ENCODE data around the gene CHPF.

Gene CHPF

GRCh38 chr2:219557320-219557719 is 13.7 kb upstream of the CHPF start:
- H3K4me3 ChIP-seq (ENCODE audit: low read depth, low read length): no peak overlapping the region
- DNase-seq (ENCODE audit: low read depth, low spot score): no peak
- TF ChIP-seq CTCF (IDR thresholded peaks at IDR 0.05; ENCODE audit: low read depth, low read length): no peak
- in situ Hi-C loops (cut with HindIII; ENCODE audit: low sequenced_read_pairs): no loop called here

GRCh38 chr2:219556413-219556812 is 12.8 kb upstream of the CHPF start:
- TF ChIP-seq CTCF (IDR thresholded peaks at IDR 0.05; ENCODE audit: low read depth, low read length): no peak
- no peak overlapping the region for H3K4me3 ChIP-seq (ENCODE audit: low read depth, low read length)
- in situ Hi-C loops (cut with HindIII; ENCODE audit: low sequenced_read_pairs): no loop called here
- DNase-seq (ENCODE audit: low read depth, low spot score): no peak

GRCh38 chr2:219555956-219556355 is 12.3 kb upstream of the CHPF start:
- H3K4me3 ChIP-seq (ENCODE audit: low read depth, low read length): no peak overlapping the region
- no peak for TF ChIP-seq CTCF (IDR thresholded peaks at IDR 0.05; ENCODE audit: low read depth, low read length)
- no peak for DNase-seq (ENCODE audit: low read depth, low spot score)
- in situ Hi-C loops (cut with HindIII; ENCODE audit: low sequenced_read_pairs): no loop called here

- DNase-seq (ENCODE audit: low read depth, low spot score): no peak
- in situ Hi-C loops (cut with HindIII; ENCODE audit: low sequenced_read_pairs): no loop called here
- no peak for TF ChIP-seq CTCF (IDR thresholded peaks at IDR 0.05; ENCODE audit: low read depth, low read length)
- no peak overlapping the region for H3K4me3 ChIP-seq (ENCODE audit: low read depth, low read length)
These were observed 10.7 kb upstream of the CHPF start for GRCh38 chr2:219554350-219554749.

- no peak for DNase-seq (ENCODE audit: low read depth, low spot score)
- no peak for TF ChIP-seq CTCF (IDR thresholded peaks at IDR 0.05; ENCODE audit: low read depth, low read length)
- in situ Hi-C loops (cut with HindIII; ENCODE audit: low sequenced_read_pairs): no loop called here
- no peak overlapping the region for H3K4me3 ChIP-seq (ENCODE audit: low read depth, low read length)
These were observed 9.9 kb upstream of the CHPF start for GRCh38 chr2:219553463-219553963.

- in situ Hi-C loops (cut with HindIII; ENCODE audit: low sequenced_read_pairs): no loop called here
- peak overlapping the region; percentile 7 for H3K4me3 ChIP-seq (ENCODE audit: low read depth, low read length)
- DNase-seq (ENCODE audit: low read depth, low spot score): no peak
These were observed 9.5 kb upstream of the CHPF start for GRCh38 chr2:219553168-219553417.

More at GRCh38 chr2:219553168-219553417, 9.5 kb upstream of the CHPF start:
- no peak for TF ChIP-seq CTCF (IDR thresholded peaks at IDR 0.05; ENCODE audit: low read depth, low read length)
